Tibial artery (tissue), 4 donors: ENCODE data around the gene EIF3J.

Source experiments
- DNase-seq, 2 donors: peaks; one replicate each; pipeline ENCODE4 v3.0.0-alpha.2; 2019
- H3K27ac ChIP-seq, 2 donors: fragments of 200-600 bp; sonication (generic) in 1 of 2; 1 replicate in 1 of 2; 2 replicates in 1 of 2; pipeline ENCODE4 v1.5.1; 2018 to 2019; ENCODE audit warnings: mild to moderate bottlenecking in 1 of 2
- H3K27me3 ChIP-seq, 2 donors: fragments of 200-600 bp; sonication (generic) in 1 of 2; one replicate each; pipeline versions ENCODE4 v1.5.1 to v1.6.0; 2016 to 2019
- H3K36me3 ChIP-seq, 3 donors: fragments of 200-600 bp; sonication (generic) in 2 of 3; one replicate each; pipeline ENCODE4 v1.5.1; 2016 to 2019; ENCODE audit warnings: mild to moderate bottlenecking in 2 of 3
- H3K4me1 ChIP-seq, 4 donors: fragments of 200-600 bp; sonication (generic) in 2 of 4; 1 replicate in 3 of 4; 2 replicates in 1 of 4; pipeline ENCODE4 v1.5.1; 2016 to 2019
- H3K4me3 ChIP-seq, 2 donors: fragments of 200-600 bp; sonication (generic) in 1 of 2; 1 replicate in 1 of 2; 2 replicates in 1 of 2; pipeline ENCODE4 v1.5.1; 2018 to 2019; ENCODE audit warnings: mild to moderate bottlenecking in 2 of 2
- H3K9me3 ChIP-seq, 3 donors: fragments of 200-600 bp; sonication (generic) in 1 of 3; one replicate each; pipeline ENCODE4 v1.5.1; 2016 to 2019
- CTCF ChIP-seq, 2 experiments: fragments of 200-600 bp in 1 of 2; fragments of 450-650 bp in 1 of 2; IDR thresholded peaks; one replicate each; pipeline ENCODE4 v1.5.1; 2017 to 2019; ENCODE audit warnings: antibody characterized with exemption in 2 of 2, mild to moderate bottlenecking in 1 of 2, moderate library complexity in 1 of 2
- intact Hi-C: fragments of 100-400 bp; cut with DNase I; formaldehyde crosslinking; loops from one replicate; pipeline ENCODE4 v1.15.0; 2023; ENCODE audit warnings: low total_unique reads

EIF3J gene

GRCh38 chr15:44591326-44591725 is 54.4 kb downstream of the EIF3J start:
- intact Hi-C loops: no loop called here
- H3K27ac ChIP-seq: no peak overlapping the region
- peaks cover 85 to 96% (median 93%) of the 10 kb centered on the region in 3 donors for H3K36me3 ChIP-seq

DNA sequence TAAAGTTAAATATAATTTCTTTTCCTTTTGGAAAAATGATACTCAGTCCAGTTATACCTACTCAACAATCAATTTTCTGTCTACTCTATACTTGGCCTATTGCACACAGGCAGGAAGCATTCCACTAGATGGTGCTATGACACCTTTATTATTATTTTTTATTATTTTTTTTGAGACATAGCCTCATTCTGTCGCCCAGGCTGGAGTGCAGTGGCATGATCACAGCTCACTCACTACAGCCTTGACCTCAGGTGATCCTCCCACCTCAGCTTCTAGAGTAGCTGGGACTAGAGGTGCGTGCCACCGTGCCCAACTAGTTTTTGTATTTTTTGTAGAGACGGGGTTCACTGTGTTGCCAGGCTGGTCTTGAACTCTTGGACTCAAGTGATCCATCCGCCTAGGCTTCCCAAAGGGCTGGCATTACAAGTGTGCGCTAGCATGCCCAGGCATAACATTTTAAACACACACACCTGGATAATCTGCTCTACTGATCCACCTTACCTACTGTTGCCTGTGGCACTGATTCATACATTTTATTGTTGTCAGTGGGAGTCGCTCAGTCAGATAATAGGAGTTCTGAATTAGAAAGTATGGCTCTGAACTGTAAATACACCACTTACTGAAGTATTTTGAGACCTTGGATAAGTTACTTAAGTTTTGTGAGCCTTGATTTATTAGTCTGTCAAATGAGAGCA is 56.2 kb downstream of the EIF3J start:
- no peak overlapping the region for H3K27ac ChIP-seq
- no peak for DNase-seq
- no peaks in the 10 kb centered on the region for H3K9me3 ChIP-seq
- H3K4me3 ChIP-seq: no peak overlapping the region
- peaks cover 84 to 96% (median 90%) of the 10 kb centered on the region in 3 donors for H3K36me3 ChIP-seq
- H3K4me1 ChIP-seq: no peaks in the 10 kb centered on the region
- H3K27me3 ChIP-seq: no peaks in the 10 kb centered on the region
- intact Hi-C loops: no loop called here
- peak in 1 of 2 experiments; percentile 38 for TF ChIP-seq CTCF (IDR thresholded peaks at IDR 0.05)

More at GRCh38 chr15:44591326-44591725, 54.4 kb downstream of the EIF3J start:
- H3K27me3 ChIP-seq: no peaks in the 10 kb centered on the region
- no peaks in the 10 kb centered on the region for H3K9me3 ChIP-seq
- DNase-seq: no peak
- H3K4me3 ChIP-seq: no peak overlapping the region
- H3K4me1 ChIP-seq: no peaks in the 10 kb centered on the region
- TF ChIP-seq CTCF (IDR thresholded peaks at IDR 0.05): no peak

- H3K36me3 ChIP-seq: peaks cover 79 to 86% (median 81%) of the 10 kb centered on the region in 3 donors
- intact Hi-C loops: no loop called here
Measured at GRCh38 chr15:44595246-44595645, 58.3 kb downstream of the EIF3J start.

GRCh38 chr15:44595656-44596510 is 58.9 kb downstream of the EIF3J start:
- no peaks in the 10 kb centered on the region for H3K27me3 ChIP-seq
- H3K9me3 ChIP-seq: no peaks in the 10 kb centered on the region
- no peak overlapping the region for H3K27ac ChIP-seq
- peaks cover 76 to 87% (median 81%) of the 10 kb centered on the region in 3 donors for H3K36me3 ChIP-seq
- no peak for TF ChIP-seq CTCF (IDR thresholded peaks at IDR 0.05)
- no peak overlapping the region for H3K4me3 ChIP-seq
- H3K4me1 ChIP-seq: no peaks in the 10 kb centered on the region
- intact Hi-C loops: no loop called here
- no peak for DNase-seq

More at GRCh38 chr15:44595246-44595645, 58.3 kb downstream of the EIF3J start:
- Histone ChIP-seq H3K4me3 (no peak overlapping the region), H3K9me3 (no peaks in the 10 kb centered on the region), H3K4me1 (no peaks in the 10 kb centered on the region), H3K27ac (no peak overlapping the region), H3K27me3 (no peaks in the 10 kb centered on the region)
- no peak for DNase-seq
- no peak for TF ChIP-seq CTCF (IDR thresholded peaks at IDR 0.05)

DNA sequence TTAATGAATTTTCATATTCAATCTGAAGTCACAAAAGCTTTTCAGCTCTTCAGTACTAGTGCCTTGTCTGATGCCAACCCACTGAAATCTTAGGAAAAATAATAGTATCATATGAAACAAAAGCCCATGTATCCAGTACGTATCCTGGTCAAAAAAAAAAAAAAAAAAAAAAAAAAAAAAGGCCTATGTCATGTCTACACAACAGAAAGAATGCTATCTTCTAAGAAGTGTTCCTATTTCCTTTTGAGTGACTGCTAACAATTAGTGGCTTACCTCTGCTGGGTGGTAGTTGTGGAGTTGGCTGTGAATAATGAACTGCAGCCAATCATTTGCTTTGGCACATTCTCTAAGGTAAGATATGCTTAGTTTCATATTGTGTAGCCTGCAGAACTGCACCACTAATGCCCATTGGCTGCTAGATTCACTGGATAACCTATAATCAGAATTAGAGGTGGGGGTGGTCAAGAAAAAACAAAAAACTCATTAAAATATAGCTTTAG is 59.6 kb downstream of the EIF3J start:
- Histone ChIP-seq H3K4me3 (no peak overlapping the region), H3K27me3 (no peaks in the 10 kb centered on the region), H3K9me3 (no peaks in the 10 kb centered on the region), H3K27ac (no peak overlapping the region), H3K36me3 (peaks cover 69 to 87% (median 81%) of the 10 kb centered on the region in 3 donors), H3K4me1 (no peaks in the 10 kb centered on the region)
- no peak for TF ChIP-seq CTCF (IDR thresholded peaks at IDR 0.05)
- intact Hi-C loops: no loop called here
- no peak for DNase-seq
